Muscle layer of duodenum (tissue), 2 donors: ENCODE measurements around the gene ADCY2.

Experiments
- H3K27ac ChIP-seq: one replicate; pipeline ENCODE4 v1.7.0; 2013; ENCODE audit warnings: mild to moderate bottlenecking, low read length
- H3K27me3 ChIP-seq: one replicate; pipeline ENCODE4 v1.7.0; 2013; ENCODE audit warnings: low read depth, mild to moderate bottlenecking, control low read depth, low read length
- H3K36me3 ChIP-seq, 2 donors: one replicate each; pipeline ENCODE4 v1.7.0; 2013; ENCODE audit warnings: low read length in 2 of 2, control low read depth in 1 of 2, mild to moderate bottlenecking in 1 of 2; ENCODE audit not compliant: insufficient read depth in 2 of 2, control insufficient read depth in 1 of 2
- H3K4me1 ChIP-seq, 2 donors: one replicate each; pipeline ENCODE4 v1.7.0; 2013; ENCODE audit warnings: low read length in 2 of 2, mild to moderate bottlenecking in 2 of 2, control low read depth in 1 of 2, moderate library complexity in 1 of 2; ENCODE audit not compliant: insufficient read depth in 2 of 2, control insufficient read depth in 1 of 2
- H3K4me3 ChIP-seq, 2 donors: one replicate each; pipeline ENCODE4 v1.7.0; 2013; ENCODE audit warnings: low read length in 2 of 2, low read depth in 1 of 2, mild to moderate bottlenecking in 1 of 2
- H3K9me3 ChIP-seq, 2 donors: one replicate each; pipeline ENCODE4 v1.7.0; 2013; ENCODE audit warnings: low read length in 2 of 2, control low read depth in 1 of 2, mild to moderate bottlenecking in 1 of 2; ENCODE audit not compliant: control insufficient read depth in 1 of 2
- donor health status: healthy.

The ADCY2 gene

DNA sequence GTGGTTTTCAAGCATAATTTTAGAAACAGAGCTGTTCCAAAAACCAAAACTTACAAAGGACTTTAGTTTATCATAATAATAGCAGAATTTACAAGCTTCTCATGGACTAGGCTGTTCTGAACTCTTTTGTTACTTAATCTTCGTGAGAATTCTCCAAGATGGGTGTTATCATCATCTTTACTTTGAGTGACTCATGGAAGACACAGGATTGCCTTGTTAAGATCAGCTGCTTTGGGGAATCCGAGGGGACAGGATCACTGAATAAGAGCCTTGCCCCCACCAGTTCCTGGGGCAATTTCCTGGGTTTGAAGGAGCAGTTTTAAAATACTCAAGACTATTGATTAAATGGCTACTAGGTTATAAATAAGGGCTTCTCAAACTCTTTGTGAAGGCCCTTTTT, 374.5 kb downstream of the ADCY2 start:
- Histone ChIP-seq H3K27ac (no peak overlapping the region), H3K27me3 (no peaks in the 10 kb centered on the region), H3K4me1 (no peaks in the 10 kb centered on the region), H3K4me3 (no peak overlapping the region), H3K36me3 (no peaks in the 10 kb centered on the region), H3K9me3 (no peaks in the 10 kb centered on the region)

DNA sequence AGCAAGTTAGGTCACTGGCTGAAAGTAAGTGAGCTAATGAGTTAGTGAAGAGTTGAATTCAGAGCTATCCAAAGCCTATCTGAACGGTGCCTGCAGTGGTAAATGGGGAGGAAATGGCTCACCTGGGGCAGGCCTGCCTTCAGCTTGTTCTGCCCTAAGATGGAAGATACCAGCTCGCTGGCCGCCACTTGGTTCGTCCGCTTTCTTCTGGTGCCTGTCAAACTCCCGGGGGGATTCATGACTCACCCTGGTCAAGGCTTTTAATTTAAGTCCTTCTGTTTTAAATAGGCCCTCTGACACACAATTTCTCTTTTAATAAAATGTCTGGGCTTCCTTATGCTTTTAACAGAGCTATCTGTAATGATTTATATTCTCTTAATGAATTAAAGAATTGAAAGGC, 376.2 kb downstream of the ADCY2 start:
- H3K27me3 ChIP-seq: no peaks in the 10 kb centered on the region

DNA sequence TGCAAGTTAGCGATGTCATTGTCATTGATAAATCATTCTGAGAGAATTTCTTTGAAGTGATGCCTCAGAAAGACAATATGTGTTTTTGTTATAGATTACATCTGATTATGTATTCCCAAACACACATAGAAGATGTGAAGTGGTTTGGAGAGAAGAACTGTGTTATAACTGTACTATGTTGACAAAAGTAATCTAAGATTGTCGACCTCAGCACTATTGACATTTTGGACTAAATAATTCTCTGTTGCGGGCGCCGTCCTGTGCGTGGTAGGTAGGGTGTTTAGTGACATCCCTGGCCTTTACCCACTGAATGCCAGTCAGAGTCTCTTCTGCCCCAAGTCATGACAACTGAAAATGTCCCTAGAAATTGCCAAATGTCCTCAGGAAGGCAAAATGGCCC, 377.2 kb downstream of the ADCY2 start:
- Histone ChIP-seq H3K27ac (no peak overlapping the region), H3K9me3 (no peaks in the 10 kb centered on the region), H3K36me3 (no peaks in the 10 kb centered on the region), H3K4me1 (no peaks in the 10 kb centered on the region), H3K27me3 (no peaks in the 10 kb centered on the region), H3K4me3 (no peak overlapping the region)

More for the DNA sequence above, 376.2 kb downstream of the ADCY2 start:
- H3K4me3 ChIP-seq: no peak overlapping the region
- no peaks in the 10 kb centered on the region for H3K4me1 ChIP-seq
- no peak overlapping the region for H3K27ac ChIP-seq
- no peaks in the 10 kb centered on the region for H3K36me3 ChIP-seq
- no peaks in the 10 kb centered on the region for H3K9me3 ChIP-seq

DNA sequence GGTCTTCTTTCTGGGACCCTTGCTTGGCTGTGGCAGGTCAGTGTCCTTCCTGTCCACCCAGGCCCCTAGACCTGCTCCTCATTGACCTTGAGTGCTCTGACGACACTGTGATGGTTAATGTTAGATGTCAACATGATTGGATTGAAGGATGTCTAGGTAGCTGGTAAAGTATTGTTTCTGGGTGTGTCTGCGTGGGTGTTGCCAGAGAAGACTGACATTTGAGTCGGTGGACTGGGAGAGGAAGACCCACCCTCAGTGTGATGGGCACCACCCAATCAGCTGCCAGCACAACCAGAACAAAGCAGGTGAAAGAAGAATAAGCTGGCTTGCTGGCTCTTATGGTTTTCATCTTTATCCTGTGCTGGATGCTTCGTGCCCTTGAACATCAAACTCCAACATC, 380.5 kb downstream of the ADCY2 start:
- H3K4me3 ChIP-seq: no peak overlapping the region
- no peaks in the 10 kb centered on the region for H3K4me1 ChIP-seq
- no peaks in the 10 kb centered on the region for H3K27me3 ChIP-seq
- H3K27ac ChIP-seq: no peak overlapping the region
- H3K36me3 ChIP-seq: no peaks in the 10 kb centered on the region
- no peaks in the 10 kb centered on the region for H3K9me3 ChIP-seq

DNA sequence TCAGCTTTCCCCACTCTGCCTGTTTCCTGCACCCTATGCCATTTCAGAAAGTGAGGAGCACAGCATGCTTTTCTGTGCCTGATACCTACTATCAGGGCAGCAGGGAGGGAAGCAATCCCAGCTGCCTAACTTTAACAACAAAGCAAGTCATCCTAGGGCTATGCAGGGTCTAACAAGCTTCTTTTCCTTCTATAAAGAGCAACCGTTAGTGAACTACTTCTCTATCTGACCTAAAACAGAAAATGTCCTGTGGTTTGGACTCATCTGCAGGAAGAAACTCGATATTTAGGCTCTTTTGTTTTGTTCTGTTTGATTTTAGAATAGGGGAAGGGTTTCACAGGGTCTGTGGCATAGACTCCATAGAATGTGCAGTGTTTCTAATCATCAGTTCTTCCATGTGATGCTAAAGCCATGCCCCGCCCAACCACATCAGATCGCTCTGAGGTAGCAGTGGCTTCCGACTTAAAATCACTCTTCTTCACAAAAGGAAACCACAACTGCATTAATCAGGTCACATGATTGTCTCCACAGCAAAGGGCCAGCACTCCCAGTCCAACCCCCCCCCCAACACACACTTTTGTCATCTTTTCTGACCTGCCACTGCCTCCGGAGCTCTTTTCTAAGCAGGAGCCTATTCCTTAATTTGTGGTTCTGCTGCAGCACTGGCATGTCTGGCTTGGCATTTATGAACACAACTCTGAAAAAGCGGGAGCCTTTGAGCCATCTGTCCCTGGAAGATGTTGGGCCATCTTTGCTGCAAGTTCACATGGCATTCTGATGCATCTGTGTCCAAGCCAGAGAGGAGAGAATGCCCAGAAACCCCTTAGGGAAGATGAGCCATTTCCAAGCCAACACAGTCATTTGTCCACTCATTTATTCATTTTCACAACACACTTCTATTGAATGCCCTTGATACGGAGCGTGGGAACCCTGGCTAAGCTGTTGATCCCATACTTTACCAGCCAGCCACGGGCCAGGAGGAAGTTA, 383.4 kb downstream of the ADCY2 start:
- Histone ChIP-seq H3K4me1 (no peaks in the 10 kb centered on the region), H3K9me3 (no peaks in the 10 kb centered on the region), H3K36me3 (no peaks in the 10 kb centered on the region), H3K27me3 (no peaks in the 10 kb centered on the region), H3K27ac (no peak overlapping the region), H3K4me3 (no peak overlapping the region)

DNA sequence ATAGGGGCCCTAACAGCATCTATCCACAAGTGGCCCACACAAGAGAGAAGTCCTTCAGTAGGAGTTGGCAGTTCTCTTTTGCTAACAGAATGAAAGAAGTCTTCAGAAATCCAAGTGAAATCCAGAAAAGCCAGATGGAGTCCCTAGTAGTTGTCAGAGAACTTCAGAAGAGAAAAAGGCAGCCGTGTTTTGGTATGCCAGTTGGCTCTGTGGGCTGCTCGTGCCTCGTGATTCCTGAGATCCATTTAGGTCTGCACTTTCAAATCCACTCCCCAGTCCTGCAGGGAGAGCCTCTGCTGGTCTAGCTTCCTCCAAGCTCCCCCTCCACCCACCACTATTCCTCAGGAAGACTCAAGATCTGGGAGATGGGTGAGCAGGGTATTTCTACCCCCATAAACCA, 386.0 kb downstream of the ADCY2 start:
- no peaks in the 10 kb centered on the region for H3K4me1 ChIP-seq
- H3K27ac ChIP-seq: no peak overlapping the region
- no peaks in the 10 kb centered on the region for H3K27me3 ChIP-seq
- H3K4me3 ChIP-seq: no peak overlapping the region
- no peaks in the 10 kb centered on the region for H3K36me3 ChIP-seq
- no peaks in the 10 kb centered on the region for H3K9me3 ChIP-seq

DNA sequence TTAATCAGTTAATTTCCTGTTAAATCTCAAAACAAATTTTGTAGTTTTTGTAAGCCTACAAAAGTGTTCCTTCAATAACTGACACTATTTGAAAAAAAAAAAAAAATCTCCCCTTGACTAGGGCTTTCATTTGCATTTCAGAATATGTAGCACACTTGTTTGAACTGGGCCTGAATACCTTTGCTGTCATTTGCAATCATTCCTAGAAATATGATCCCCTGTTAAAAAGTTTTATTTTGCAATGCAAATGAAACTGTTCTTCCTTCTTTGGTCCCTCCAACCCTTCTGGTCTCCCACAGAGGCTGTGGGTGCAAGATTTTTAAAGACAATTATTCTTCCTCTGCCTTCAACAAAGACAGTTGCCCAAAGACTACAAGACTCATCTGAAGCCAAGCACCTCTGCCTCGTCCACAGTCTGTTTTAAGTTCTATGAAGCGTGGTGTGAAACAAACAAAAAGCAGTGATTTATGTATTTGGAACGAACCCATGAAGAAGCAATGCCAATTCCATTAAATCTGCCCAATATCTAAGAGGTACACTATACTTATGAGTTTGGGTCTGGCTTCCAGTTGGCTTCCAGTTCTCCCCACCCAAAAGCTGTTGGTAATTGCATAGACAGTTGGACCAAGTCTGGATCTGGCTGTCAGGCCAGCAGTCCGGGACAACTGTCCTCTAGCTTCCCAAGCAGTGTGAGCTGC, 388.9 kb downstream of the ADCY2 start:
- H3K36me3 ChIP-seq: no peaks in the 10 kb centered on the region
- no peaks in the 10 kb centered on the region for H3K27me3 ChIP-seq
- no peaks in the 10 kb centered on the region for H3K4me1 ChIP-seq
- H3K9me3 ChIP-seq: no peaks in the 10 kb centered on the region
- H3K27ac ChIP-seq: no peak overlapping the region
- no peak overlapping the region for H3K4me3 ChIP-seq

DNA sequence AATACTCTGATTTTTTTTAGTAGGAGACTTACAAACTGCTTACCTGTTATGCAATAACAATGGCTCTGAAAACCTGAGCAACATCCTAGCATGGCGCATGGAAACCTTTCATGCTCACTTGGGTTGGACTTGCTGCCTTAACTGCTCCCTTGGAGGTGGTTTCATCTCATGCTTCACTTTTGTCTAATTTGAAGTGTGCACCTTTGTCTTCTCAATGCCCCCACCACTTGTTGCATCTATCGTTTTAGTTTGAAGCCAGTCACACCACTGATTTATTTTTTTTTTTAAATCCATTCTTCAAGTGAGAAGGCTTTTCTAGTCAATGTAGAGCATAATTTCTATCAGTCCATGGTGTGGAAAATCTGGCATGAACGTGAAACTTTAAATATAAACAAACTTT, 391.8 kb downstream of the ADCY2 start:
- H3K27me3 ChIP-seq: no peaks in the 10 kb centered on the region
- H3K4me1 ChIP-seq: no peaks in the 10 kb centered on the region
- H3K4me3 ChIP-seq: no peak overlapping the region
- H3K36me3 ChIP-seq: no peaks in the 10 kb centered on the region
- H3K9me3 ChIP-seq: no peaks in the 10 kb centered on the region
- no peak overlapping the region for H3K27ac ChIP-seq

DNA sequence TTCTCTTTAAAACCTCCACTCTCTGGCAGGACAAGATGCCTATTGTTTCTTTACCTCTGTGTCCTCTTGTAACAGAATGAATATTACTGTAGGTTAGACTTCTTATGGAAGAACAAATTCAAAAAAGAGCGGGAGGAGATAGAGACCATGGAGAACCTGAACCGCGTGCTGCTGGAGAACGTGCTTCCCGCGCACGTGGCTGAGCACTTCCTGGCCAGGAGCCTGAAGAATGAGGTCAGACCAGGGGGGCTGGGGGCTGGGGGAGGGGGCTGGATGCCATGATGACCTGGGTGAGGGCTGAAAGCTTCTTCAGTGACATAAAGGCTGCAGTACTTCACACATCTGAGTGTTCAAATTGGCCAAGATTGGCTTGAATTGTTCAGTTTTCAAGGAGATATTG, 393.6 kb downstream of the ADCY2 start:
- no peak overlapping the region for H3K27ac ChIP-seq
- H3K4me3 ChIP-seq: no peak overlapping the region
- no peaks in the 10 kb centered on the region for H3K27me3 ChIP-seq
- H3K9me3 ChIP-seq: no peaks in the 10 kb centered on the region
- no peaks in the 10 kb centered on the region for H3K36me3 ChIP-seq
- H3K4me1 ChIP-seq: no peaks in the 10 kb centered on the region

DNA sequence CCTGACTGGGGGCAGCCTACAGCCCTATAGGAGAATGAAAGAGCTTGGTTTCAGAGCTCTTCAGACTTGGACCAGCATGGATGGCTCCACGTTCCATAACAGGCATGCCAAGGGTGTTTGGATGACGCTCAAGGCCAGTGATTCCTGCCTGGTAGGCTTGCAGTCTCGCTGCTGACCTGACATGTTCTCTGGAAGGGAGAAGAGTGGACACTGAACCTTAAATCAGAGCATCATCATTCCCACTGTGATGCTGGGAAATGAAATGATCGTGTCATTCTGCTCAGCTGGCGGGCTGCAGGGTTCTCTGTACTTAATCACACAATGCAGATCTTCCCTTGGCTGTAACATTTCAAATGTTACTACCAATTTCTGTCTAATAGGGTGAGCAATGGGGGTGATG, 398.0 kb downstream of the ADCY2 start:
- H3K4me1 ChIP-seq: no peaks in the 10 kb centered on the region
- no peak overlapping the region for H3K4me3 ChIP-seq
- no peaks in the 10 kb centered on the region for H3K9me3 ChIP-seq
- H3K27ac ChIP-seq: no peak overlapping the region
- H3K27me3 ChIP-seq: no peaks in the 10 kb centered on the region
- no peaks in the 10 kb centered on the region for H3K36me3 ChIP-seq

DNA sequence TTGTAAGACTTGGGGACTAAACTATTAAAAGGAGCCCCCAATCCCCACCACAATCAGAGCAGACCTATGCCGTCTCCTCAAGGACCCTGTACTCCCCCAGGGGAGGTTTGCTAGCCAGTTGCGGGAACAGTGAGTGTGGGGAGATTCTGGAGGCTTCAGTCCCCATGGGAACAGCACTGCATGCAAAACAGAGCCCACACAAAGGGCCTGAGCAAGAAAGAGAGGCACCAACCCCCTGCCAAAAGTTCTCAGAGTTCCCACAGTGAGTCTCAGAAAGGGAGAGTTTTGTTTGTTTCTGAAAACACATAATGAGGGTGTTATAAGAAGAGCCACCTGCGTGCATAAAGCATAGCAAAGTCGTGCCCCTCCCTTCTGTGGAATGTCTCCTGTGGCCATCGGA, 398.4 kb downstream of the ADCY2 start:
- H3K36me3 ChIP-seq: no peaks in the 10 kb centered on the region
- no peak overlapping the region for H3K4me3 ChIP-seq
- no peak overlapping the region for H3K27ac ChIP-seq
- no peaks in the 10 kb centered on the region for H3K4me1 ChIP-seq
- H3K9me3 ChIP-seq: no peaks in the 10 kb centered on the region
- no peaks in the 10 kb centered on the region for H3K27me3 ChIP-seq
